M059J (cell line): ENCODE results near the gene POLRMT. TPM values are rescaled to one million over a fixed set of nuclear protein-coding genes. Genes with fewer than 3 reads are reported as not detected.
"Not testable (repeated sequence)": the region's sequence is repeated elsewhere in the genome, so short reads cannot be mapped to it uniquely, and the experiment has no call there.

Experiments used
- DNase-seq: peaks from one replicate; pipeline ENCODE4 v3.0.0-alpha.2; 2012; ENCODE audit warnings: low read depth
- total RNA-seq: library from RNA; depleted of rRNA; stranded (reverse); fragments of >200 nt; shearing (Covaris generic); gene quantifications from 2 replicates; pipeline ENCODE4 v1.2.3, GENCODE V29; 2014

POLRMT gene
- total RNA-seq, 1 experiment from 2014 or later = 25.5 TPM

- no peak for DNase-seq
These were observed 14.4 kb upstream of the POLRMT start for GRCh38 chr19:647566-648284.

GRCh38 chr19:646779-647565 lies 13.6 kb upstream of the POLRMT start:
- no peak for DNase-seq

- no peak for DNase-seq
These were observed 12.8 kb upstream of the POLRMT start for GRCh38 chr19:645912-646778.

GRCh38 chr19:644789-645188 lies 11.5 kb upstream of the POLRMT start:
- no peak for DNase-seq

- DNase-seq = no peak
These were observed 11.0 kb upstream of the POLRMT start for GRCh38 chr19:644363-644762.

- DNase-seq = no peak
These were observed 10.4 kb upstream of the POLRMT start for GRCh38 chr19:643736-644135.

- DNase-seq = no peak
These were observed 9.7 kb upstream of the POLRMT start for GRCh38 chr19:642767-643727.

- no peak for DNase-seq
These were observed 8.4 kb upstream of the POLRMT start for GRCh38 chr19:641702-642101.

- no peak for DNase-seq
These were observed 7.4 kb upstream of the POLRMT start for GRCh38 chr19:640606-641189.

GRCh38 chr19:640161-640558 lies 6.8 kb upstream of the POLRMT start:
- no peak for DNase-seq

GRCh38 chr19:639253-640160 lies 6.2 kb upstream of the POLRMT start, which contains the start of gene FGF22:
Gene FGF22, plus strand, starts transcription at chr19:639879. Its CDS starts 47 bp downstream, at chr19:639926.
- DNase-seq = peak; percentile 79

- DNase-seq = no peak
These were observed 5.5 kb upstream of the POLRMT start for GRCh38 chr19:638906-639252.

GRCh38 chr19:634975-635652 lies 1.8 kb upstream of the POLRMT start:
- no peak for DNase-seq

- DNase-seq = no peak
These were observed 676 bp upstream of the POLRMT start for GRCh38 chr19:633786-634639.

GRCh38 chr19:632579-633067 lies 714 bp downstream of the POLRMT start:
- DNase-seq = no peak

- DNase-seq = no peak
These were observed 3.2 kb downstream of the POLRMT start for GRCh38 chr19:629961-630714.

- not testable (repeated sequence) for DNase-seq
These were observed 3.8 kb downstream of the POLRMT start for GRCh38 chr19:629515-629914.
